Measurements from ENCODE around the gene FBXO21.
"Not testable (repeated sequence)": the region's sequence is repeated elsewhere in the genome, so short reads cannot be mapped to it uniquely, and the experiment has no call there.

The FBXO21 gene

GRCh38 chr12:117104003-117104402 is 86.3 kb downstream of the FBXO21 start:
- DNase-seq (ENCODE audit: low spot score): not testable (repeated sequence)

DNA sequence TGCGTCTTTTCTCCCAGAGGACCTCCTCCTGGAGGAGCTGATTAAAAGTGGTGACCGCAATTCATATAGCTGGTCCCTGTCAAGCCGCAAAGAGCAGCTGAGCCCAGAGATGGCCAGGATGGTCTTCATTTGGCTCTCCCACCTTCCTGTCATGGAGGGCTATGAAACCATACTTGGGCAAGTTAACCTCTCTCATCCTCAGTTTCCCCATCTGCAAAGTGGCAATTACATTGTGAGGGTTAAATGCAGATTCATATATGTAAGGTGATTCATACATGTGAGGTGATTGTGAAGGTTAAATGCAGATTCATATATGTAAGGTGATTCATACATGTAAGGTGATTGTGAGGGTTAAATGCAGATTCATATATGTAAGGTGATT is 87.5 kb downstream of the FBXO21 start:
- no peak for DNase-seq (ENCODE audit: low spot score)

DNA sequence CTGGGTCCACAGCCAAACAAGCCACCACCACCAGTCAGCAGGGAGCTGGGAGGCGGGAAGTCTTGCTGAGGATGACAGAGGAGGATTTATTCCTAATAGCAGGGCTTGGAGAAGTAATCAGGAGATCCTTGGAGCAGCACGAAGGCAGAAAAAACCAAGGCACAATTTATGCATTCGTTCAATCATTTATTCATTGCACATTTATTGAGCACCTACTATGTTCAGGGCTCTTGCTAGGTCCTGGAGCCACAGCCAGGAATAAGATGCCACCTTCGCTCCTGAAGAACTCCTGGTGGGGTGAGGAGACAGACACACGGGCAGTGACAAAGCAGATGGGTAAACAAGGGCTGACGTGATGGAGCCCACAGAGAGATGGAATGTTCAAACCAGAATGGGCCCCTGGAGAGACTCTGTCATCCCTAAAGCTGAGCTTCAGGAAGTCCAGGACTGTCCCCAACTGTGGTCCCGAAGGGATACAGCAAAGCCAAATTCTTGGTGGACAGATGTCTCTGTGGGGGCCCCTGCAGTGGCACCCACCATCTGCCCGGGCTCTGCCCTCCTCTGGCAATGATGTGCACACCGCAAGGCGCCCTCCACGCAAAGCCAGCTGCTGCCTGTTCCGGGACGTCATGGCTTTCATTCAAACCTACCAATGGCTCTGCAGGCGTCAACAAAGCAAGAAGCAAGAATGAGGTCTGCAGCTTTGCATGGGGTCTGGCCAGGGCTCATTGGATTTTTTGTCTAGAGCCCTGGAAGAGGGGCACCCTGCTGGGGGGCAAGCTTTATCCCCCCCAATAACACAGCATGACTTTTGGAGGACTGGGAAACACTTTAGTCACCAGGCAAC is 88.1 kb downstream of the FBXO21 start:
- no peak for DNase-seq (ENCODE audit: low spot score)

DNA sequence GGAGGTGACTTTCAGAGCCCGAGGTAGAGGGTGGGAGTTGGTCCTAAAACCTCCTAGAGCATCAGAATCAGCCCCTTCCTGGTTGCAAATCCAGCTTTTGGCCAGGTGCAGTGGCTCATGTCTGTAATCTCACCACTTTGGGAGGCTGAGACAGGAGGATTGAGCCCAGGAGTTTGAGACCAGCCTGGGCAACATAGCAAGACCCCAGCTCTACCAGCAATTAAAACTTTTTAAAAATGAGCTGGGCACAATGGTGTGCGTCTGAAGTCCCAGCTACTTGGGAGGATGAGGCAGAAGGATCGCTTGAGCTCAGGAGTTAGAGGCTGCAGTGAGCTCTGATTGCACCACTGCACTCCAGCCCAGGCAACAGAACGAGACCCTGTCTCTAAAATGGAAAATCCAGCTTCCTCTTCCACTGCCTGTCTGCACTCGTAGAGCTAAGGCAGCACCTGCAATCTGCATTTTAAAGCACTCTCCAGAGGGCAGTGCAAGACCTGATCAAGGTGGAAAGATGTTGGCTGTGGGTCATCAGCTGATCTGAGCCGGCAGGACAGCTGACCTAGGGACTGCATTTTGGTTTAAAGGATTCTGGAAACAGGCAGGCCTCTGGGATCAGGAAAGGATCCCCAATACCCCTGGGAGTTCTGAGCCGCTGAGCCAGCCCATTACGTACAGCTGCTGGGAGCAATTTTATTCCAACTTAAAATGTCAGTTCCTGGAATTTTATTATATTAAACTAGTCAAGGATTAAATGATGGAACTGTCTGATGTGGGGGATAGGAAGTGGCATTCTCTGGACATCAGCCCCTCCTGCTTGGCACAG is 89.2 kb downstream of the FBXO21 start:
- no peak for DNase-seq (ENCODE audit: low spot score)

GRCh38 chr12:117100251-117100650 is 90.0 kb downstream of the FBXO21 start:
- DNase-seq (ENCODE audit: low spot score): no peak

DNA sequence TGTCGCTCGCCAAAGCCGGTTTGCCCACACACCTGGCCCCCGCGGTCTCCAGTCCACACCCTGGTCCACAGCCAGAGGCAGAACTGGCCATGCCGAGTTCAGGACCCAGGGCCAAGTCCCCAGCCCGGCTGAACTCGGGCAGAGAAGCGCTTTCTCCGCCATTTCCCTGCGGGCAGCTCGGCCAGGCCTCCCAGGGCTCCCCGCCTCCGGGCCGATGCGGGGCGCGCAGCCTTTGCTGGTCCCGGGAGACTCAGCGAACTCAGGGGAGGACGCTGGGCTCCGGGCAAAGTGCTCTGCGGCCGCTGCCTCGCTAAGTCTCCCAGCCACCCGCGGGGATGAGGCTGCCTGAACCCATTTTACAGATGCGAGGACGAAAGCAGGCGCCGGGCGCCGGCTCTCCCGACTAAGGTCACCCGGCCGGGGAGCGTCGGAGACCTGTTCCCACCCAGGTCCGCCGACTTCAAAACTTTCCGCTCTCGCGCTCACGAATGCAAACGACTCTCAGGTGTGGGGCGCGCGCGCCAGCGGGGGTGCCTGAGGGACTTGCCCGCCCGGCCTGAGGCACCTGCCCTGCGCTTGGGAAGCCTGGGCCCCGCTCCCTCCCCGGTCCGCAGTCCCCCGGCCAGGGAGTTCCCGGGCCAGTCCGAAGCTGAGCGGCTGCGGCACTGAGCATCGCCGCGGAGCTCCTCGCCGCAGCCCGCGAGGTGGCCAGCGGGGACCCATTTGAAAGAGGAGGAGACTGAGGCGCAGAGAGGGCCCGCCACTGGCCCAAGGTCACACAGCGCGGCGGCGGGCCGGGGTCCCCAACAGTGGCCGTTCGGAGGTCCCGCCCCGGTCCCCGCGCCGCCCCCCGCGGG is 91.7 kb downstream of the FBXO21 start:
- DNase-seq (ENCODE audit: low spot score): no peak

DNA sequence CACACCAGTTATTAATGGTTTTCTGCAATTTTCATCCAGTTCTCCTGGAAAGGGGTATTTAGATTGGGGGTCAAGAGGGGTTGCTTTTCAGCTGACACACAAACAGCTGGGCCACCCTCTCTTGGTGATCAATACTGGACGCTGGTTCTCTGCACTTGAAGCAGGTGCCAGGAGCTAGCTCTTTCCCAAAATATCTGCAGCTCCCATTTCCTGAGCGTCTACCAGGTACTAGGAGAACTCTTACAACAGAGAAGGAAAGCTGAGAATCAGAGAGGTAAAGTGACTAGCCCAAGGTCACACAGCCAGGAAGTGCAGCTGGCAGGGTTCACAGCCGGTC is 92.3 kb downstream of the FBXO21 start:
- no peak for DNase-seq (ENCODE audit: low spot score)

GRCh38 chr12:117097159-117097558 is 93.1 kb downstream of the FBXO21 start:
- no peak for DNase-seq (ENCODE audit: low spot score)

- DNase-seq (ENCODE audit: low spot score): no peak
Observed at GRCh38 chr12:117096501-117097042, 93.7 kb downstream of the FBXO21 start.

GRCh38 chr12:117095191-117095590 is 95.1 kb downstream of the FBXO21 start:
- not testable (repeated sequence) for DNase-seq (ENCODE audit: low spot score)

- no peak for DNase-seq (ENCODE audit: low spot score)
Observed at GRCh38 chr12:117093918-117094630, 96.2 kb downstream of the FBXO21 start.

GRCh38 chr12:117093431-117093830 is 96.8 kb downstream of the FBXO21 start:
- no peak for DNase-seq (ENCODE audit: low spot score)

DNA sequence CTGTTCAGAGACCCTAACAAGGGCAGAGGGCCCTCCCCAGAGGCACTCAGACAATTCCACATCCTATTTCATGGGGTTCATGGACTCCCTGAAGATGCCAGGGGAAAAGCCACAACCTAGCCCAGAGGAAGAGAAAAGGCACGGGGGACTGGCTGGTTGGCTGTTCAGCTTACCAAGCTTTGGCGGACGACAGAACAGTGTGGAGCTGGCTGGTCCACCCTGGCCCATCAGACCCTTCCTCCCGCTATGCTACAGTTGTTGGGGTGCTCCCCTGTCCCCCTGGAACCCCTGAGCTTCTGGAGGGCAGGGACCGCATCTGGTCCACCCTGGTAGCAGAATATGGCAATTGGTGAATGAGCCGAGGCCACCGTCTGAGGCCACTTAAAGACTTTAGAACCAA is 97.4 kb downstream of the FBXO21 start:
- no peak for DNase-seq (ENCODE audit: low spot score)

GRCh38 chr12:117092511-117092780 is 97.8 kb downstream of the FBXO21 start:
- no peak for DNase-seq (ENCODE audit: low spot score)
